B cell (primary cell): Measurements from ENCODE around the gene NSFL1C. TPM values are rescaled to one million over a fixed set of nuclear protein-coding genes. Genes with fewer than 3 reads are reported as not detected.

Experiments used
- ATAC-seq: fragments of 200-7000 bp; cut with Tn5 transposase; one replicate; pipeline ENCODE4 v1.10.0; 2021; ENCODE audit warnings: low read depth, mild to moderate bottlenecking, moderate number of reproducible peaks, moderate library complexity
- CTCF ChIA-PET: fragments of 350-600 bp; sonication (Branson Sonifier 250); formaldehyde crosslinking; loops from one replicate; lab custom pipeline; 2021; ENCODE audit warnings: antibody characterized with exemption, inconsistent platforms; lab: Charles Lee
- POLR2A ChIA-PET: fragments of 350-600 bp; sonication (Branson Sonifier 250); formaldehyde crosslinking; loops from one replicate; lab custom pipeline; 2021; ENCODE audit warnings: antibody characterized with exemption; lab: Charles Lee
- DNase-seq: peaks from one replicate; pipeline ENCODE4 v3.0.0; 2013
- H2AFZ ChIP-seq: 2 replicates; pipeline ENCODE4 v1.6.1; 2012; ENCODE audit warnings: mild to moderate bottlenecking, low read depth, low read length; ENCODE audit not compliant: insufficient read depth, poor library complexity, severe bottlenecking
- H3K27ac ChIP-seq, 2 donors: 1 replicate in 1 of 2; 2 replicates in 1 of 2; pipeline ENCODE4 v1.5.1; 2012 to 2013; ENCODE audit warnings: low read length in 2 of 2, mild to moderate bottlenecking in 2 of 2, moderate library complexity in 1 of 2
- H3K27me3 ChIP-seq, 4 experiments: fragments of 200-600 bp in 1 of 4; sonication (generic) in 1 of 4; replicated peaks in 1 of 4; 1 replicate in 2 of 4; 2 replicates in 2 of 4; pipeline versions ENCODE4 v1.6.1 to v1.7.0; 2013 to 2016; ENCODE audit warnings: low read length in 3 of 4, mild to moderate bottlenecking in 2 of 4, mixed read lengths in 1 of 4, moderate library complexity in 1 of 4; ENCODE audit not compliant: insufficient read depth in 4 of 4, control insufficient read depth in 3 of 4; ENCODE audit errors: control extremely low read depth in 1 of 4
- H3K36me3 ChIP-seq, 2 experiments: replicated peaks in 1 of 2; 1 replicate in 1 of 2; 2 replicates in 1 of 2; pipeline versions ENCODE4 v1.6.1 to v1.7.1; 2013; ENCODE audit warnings: low read length in 1 of 2; ENCODE audit not compliant: insufficient read depth in 2 of 2, control insufficient read depth in 1 of 2; ENCODE audit errors: control extremely low read depth in 1 of 2, extremely low read depth in 1 of 2
- H3K4me1 ChIP-seq, 2 donors: fragments of 200-600 bp in 1 of 2; sonication (generic) in 1 of 2; 1 replicate in 1 of 2; 2 replicates in 1 of 2; pipeline versions ENCODE4 v1.5.1 to v1.6.1; 2013 to 2017; ENCODE audit warnings: low read length in 2 of 2; ENCODE audit not compliant: control insufficient read depth in 2 of 2, insufficient read depth in 2 of 2
- H3K4me2 ChIP-seq: replicated peaks from 2 replicates; pipeline ENCODE3; 2012; ENCODE audit warnings: mild to moderate bottlenecking, low read depth, low read length; ENCODE audit not compliant: poor library complexity, severe bottlenecking
- H3K4me3 ChIP-seq, 5 experiments: fragments of 200-600 bp in 1 of 5; sonication (generic) in 1 of 5; 1 replicate in 3 of 5; 2 replicates in 2 of 5; pipeline versions ENCODE4 v1.5.1 to v1.7.0; 2011 to 2016; ENCODE audit warnings: low read length in 4 of 5, mild to moderate bottlenecking in 4 of 5, low read depth in 2 of 5, control low read depth in 1 of 5, moderate library complexity in 1 of 5; ENCODE audit not compliant: insufficient read depth in 1 of 5; ENCODE audit errors: control extremely low read depth in 1 of 5, extremely low read depth in 1 of 5
- H3K79me2 ChIP-seq: fragments of 200-600 bp; sonication (generic); one replicate; pipeline ENCODE4 v1.6.0; 2016; ENCODE audit warnings: low read length; ENCODE audit not compliant: control insufficient read depth, insufficient read depth
- H3K9ac ChIP-seq: fragments of 200-600 bp; sonication (generic); 2 replicates; pipeline ENCODE4 v1.6.1; 2017; ENCODE audit warnings: mild to moderate bottlenecking, low read length, moderate library complexity
- H3K9me3 ChIP-seq, 3 donors: one replicate each; pipeline versions ENCODE4 v1.6.1 to v1.7.1; 2013; ENCODE audit warnings: low read length in 2 of 3; ENCODE audit not compliant: control insufficient read depth in 2 of 3, insufficient read depth in 1 of 3; ENCODE audit errors: control extremely low read depth in 1 of 3
- H4K20me1 ChIP-seq: 2 replicates; pipeline ENCODE4 v1.6.0; 2012; ENCODE audit warnings: mild to moderate bottlenecking, low read length; ENCODE audit not compliant: insufficient read depth, control insufficient read depth, poor library complexity, severe bottlenecking
- H3K27ac Mint-ChIP-seq: one replicate; pipeline ENCODE4 v1.8.0; 2021; ENCODE audit warnings: mixed read lengths
- H3K27me3 Mint-ChIP-seq: one replicate; pipeline ENCODE4 v1.8.0; 2021; ENCODE audit warnings: mixed read lengths
- H3K4me1 Mint-ChIP-seq: one replicate; pipeline ENCODE4 v1.8.0; 2021; ENCODE audit warnings: mixed read lengths
- H3K4me3 Mint-ChIP-seq: one replicate; pipeline ENCODE4 v1.8.0; 2021; ENCODE audit warnings: mixed read lengths
- H3K9me3 Mint-ChIP-seq: one replicate; pipeline ENCODE4 v1.8.0; 2022; ENCODE audit warnings: mixed read lengths; ENCODE audit not compliant: insufficient read depth
- CTCF ChIP-seq: fragments of 200-600 bp; IDR thresholded peaks from one replicate; pipeline ENCODE4 v1.8.0; 2022; ENCODE audit warnings: antibody characterized with exemption, mild to moderate bottlenecking
- EZH2 ChIP-seq: IDR thresholded peaks from 2 replicates; pipeline ENCODE4 v1.6.1; 2012; ENCODE audit warnings: borderline replicate concordance, low read depth, mild to moderate bottlenecking, moderate library complexity, low read length; ENCODE audit not compliant: insufficient read depth, poor library complexity, severe bottlenecking
- WGBS: methylation state at CpG from one replicate; pipeline ENCODE4 v1.1.5; 2013; ENCODE audit warnings: missing lambda C conversion rate; ENCODE audit not compliant: insufficient coverage; 5-methylcytosine and 5-hydroxymethylcytosine counted together
- intact Hi-C: fragments of 100-400 bp; cut with micrococcal nuclease; formaldehyde crosslinking; loops from one replicate; pipeline ENCODE4 v1.10.0; 2022
- polyA plus RNA-seq: library from polyadenylated mRNA; depleted of rRNA; stranded (reverse); fragments of >200 nt; gene quantifications from 2 replicates; pipeline ENCODE4 v1.2.3, GENCODE V29; 2012
- total RNA-seq, 2 donors: library from RNA; stranded (reverse); fragments of 120-200 nt in 1 of 2; gene quantifications; 1 replicate in 1 of 2; 2 replicates in 1 of 2; pipeline versions ENCODE4 v1.2.3 to v1.2.4, GENCODE V29; 2013 to 2022

NSFL1C gene
- total and polyA plus RNA-seq, 2 donors (not counting 1 experiment from before 2014, with no cell fraction given), result 24.1 to 80.3 TPM

GRCh38 chr20:1474325-1474724 lies 7.7 kb upstream of the NSFL1C start:
- POLR2A ChIA-PET, result no interaction called here
- no peaks in the 10 kb centered on the region for H3K9me3 ChIP-seq
- Mint-ChIP-seq H3K4me3 (no peak overlapping the region), H3K9me3 (no peaks in the 10 kb centered on the region), H3K4me1 (peaks cover 32% of the 10 kb centered on the region), H3K27me3 (peaks cover 4% of the 10 kb centered on the region), H3K27ac (no peak overlapping the region)
- H3K27ac ChIP-seq, result no peak overlapping the region
- peaks cover 23 to 30% of the 10 kb centered on the region in 2 donors for H3K4me1 ChIP-seq
- H3K27me3 ChIP-seq, result peaks cover 0 to 3% (median 0%) of the 10 kb centered on the region in 4 experiments
- no peak for ATAC-seq
- intact Hi-C loops, result no loop called here
- CTCF ChIA-PET, result interaction anchor here (2.3 kb wide), 1 partner anchor 29 kb away, joined by 15 read pairs; no protein-coding TSS in a partner anchor
- no peak overlapping the region for H3K4me2 ChIP-seq
- no peaks in the 10 kb centered on the region for H3K36me3 ChIP-seq
- WGBS, result 94% methylated on average over 6 of the region's 8 CpGs
- no peak overlapping the region for H2AFZ ChIP-seq
- H3K4me3 ChIP-seq, result no peak overlapping the region
- TF ChIP-seq CTCF (no peak), EZH2 (no peak)
- no peaks in the 10 kb centered on the region for H3K79me2 ChIP-seq
- H3K9ac ChIP-seq, result no peak overlapping the region
- DNase-seq, result no peak
- no peaks in the 10 kb centered on the region for H4K20me1 ChIP-seq

- no peak overlapping the region for H3K4me3 ChIP-seq
- H3K27me3 Mint-ChIP-seq, result peaks cover 2% of the 10 kb centered on the region
- H3K4me1 ChIP-seq, result peaks cover 23 to 30% of the 10 kb centered on the region in 2 donors
- ATAC-seq, result no peak
- intact Hi-C loops, result no loop called here
- no peak overlapping the region for H3K9ac ChIP-seq
- POLR2A ChIA-PET, result no interaction called here
- H3K9me3 ChIP-seq, result no peaks in the 10 kb centered on the region
- H3K27ac Mint-ChIP-seq, result peak overlapping the region; percentile 79
- H2AFZ ChIP-seq, result peak overlapping the region; percentile 50
- no peak for DNase-seq
- no peaks in the 10 kb centered on the region for H3K79me2 ChIP-seq
- H3K4me3 Mint-ChIP-seq, result no peak overlapping the region
- H3K36me3 ChIP-seq, result no peaks in the 10 kb centered on the region
- peaks cover 36% of the 10 kb centered on the region for H3K4me1 Mint-ChIP-seq
- no peaks in the 10 kb centered on the region for H3K9me3 Mint-ChIP-seq
- peaks cover 0 to 3% (median 0%) of the 10 kb centered on the region in 4 experiments for H3K27me3 ChIP-seq
- H4K20me1 ChIP-seq, result no peaks in the 10 kb centered on the region
- H3K4me2 ChIP-seq, result peak overlapping the region; percentile 21
- TF ChIP-seq CTCF (no peak), EZH2 (no peak)
- 85% methylated on average over 8 of the region's 13 CpGs for WGBS
- H3K27ac ChIP-seq, result peak overlapping the region in 1 of 2 donors; percentile 49
- CTCF ChIA-PET, result interaction anchor here (1.0 to 2.3 kb wide), 5 partner anchors 12 to 33 kb away, joined by 3 to 15 read pairs (median 3); partner anchors contain the start of gene SIRPB2
Observed at GRCh38 chr20:1473246-1474220, 6.9 kb upstream of the NSFL1C start.
